Heart left ventricle (tissue), 13 donors: ENCODE data around the gene EVX1.

Source experiments
- POLR2A ChIP-seq, 2 donors: fragments of 450-650 bp; IDR thresholded peaks; one replicate each; pipeline ENCODE4 v1.6.1; 2017; ENCODE audit warnings: antibody characterized with exemption in 2 of 2, mild to moderate bottlenecking in 2 of 2, moderate library complexity in 2 of 2
- TF ChIP-seq, protein P1 (sequence below), 12 donors: fragments of 200-600 bp; sonication (generic) in 4 of 12; IDR thresholded peaks; one replicate each; pipeline versions ENCODE4 v1.5.0 to v1.8.0; 2018 to 2022; ENCODE audit warnings: antibody characterized with exemption in 12 of 12, mild to moderate bottlenecking in 5 of 12
- donor health status: ischemic (EF 13 %, LVEDD 7.1; RV severe dilation, severe dysfunction).
- donor health status: DM: no; HTN: yes; CAD: no.
- donor health status: DM: no; HTN: no; CAD: no.
- donor health status: ischemic (EF 25% LVEDD 6.9; RV normal size, moderate dysfunction).
- donor health status: ischemic (EF 25% LVEDD 5.7; RV mildly dilated, moderate dysfunction).
- donor health status: ischemic (EF 35%, LVEDD 5.7; RV mildly dilated, moderate dysfunction).
- donor health status: nonischemic (EF 11% LVEDD 7.7; RV severe dilation, severe dysfunction).
- donor health status: DM: yes; HTN: yes; CAD: no.
- donor health status: PGD.
- donor health status: ischemic (EF 29% LVEDD 5.4; RV normal size, mild dysfunction).
- donor health status: nonischemic (EF 23%, LVEDD 6.1; RV moderate dilation, normal function).

DNA sequence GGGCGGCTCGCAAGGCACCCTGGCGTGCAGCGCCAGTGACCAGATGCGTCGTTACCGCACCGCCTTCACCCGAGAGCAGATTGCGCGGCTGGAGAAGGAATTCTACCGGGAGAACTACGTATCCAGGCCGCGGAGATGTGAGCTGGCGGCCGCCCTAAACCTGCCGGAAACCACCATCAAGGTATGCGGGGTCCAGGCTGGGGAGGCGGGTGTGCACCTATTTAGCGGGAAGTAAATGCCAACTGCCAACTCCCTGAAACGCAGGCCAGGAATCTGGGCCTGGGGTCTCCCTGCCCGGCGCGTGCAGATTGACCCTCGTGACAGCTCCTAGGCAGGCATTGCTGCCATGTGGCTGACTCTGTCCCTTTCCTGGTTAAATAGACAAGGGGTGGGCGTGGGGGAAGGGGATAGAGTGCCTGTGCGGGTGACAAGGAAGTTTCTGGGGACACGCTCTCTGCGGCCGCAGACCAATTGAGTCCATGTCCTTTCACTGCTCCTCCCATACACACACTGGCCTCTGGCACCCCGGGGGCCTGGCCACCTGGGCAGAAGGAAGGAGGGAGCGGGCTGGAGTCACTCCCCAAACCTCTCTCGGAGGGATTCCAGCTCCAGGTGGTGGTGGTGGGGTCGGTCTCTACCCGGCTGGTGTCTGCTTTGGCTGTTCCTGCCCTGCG lies 2.7 kb downstream of the EVX1 start:
- no peak for TF ChIP-seq POLR2A (IDR thresholded peaks at IDR 0.05)
- TF ChIP-seq, protein P1, sequence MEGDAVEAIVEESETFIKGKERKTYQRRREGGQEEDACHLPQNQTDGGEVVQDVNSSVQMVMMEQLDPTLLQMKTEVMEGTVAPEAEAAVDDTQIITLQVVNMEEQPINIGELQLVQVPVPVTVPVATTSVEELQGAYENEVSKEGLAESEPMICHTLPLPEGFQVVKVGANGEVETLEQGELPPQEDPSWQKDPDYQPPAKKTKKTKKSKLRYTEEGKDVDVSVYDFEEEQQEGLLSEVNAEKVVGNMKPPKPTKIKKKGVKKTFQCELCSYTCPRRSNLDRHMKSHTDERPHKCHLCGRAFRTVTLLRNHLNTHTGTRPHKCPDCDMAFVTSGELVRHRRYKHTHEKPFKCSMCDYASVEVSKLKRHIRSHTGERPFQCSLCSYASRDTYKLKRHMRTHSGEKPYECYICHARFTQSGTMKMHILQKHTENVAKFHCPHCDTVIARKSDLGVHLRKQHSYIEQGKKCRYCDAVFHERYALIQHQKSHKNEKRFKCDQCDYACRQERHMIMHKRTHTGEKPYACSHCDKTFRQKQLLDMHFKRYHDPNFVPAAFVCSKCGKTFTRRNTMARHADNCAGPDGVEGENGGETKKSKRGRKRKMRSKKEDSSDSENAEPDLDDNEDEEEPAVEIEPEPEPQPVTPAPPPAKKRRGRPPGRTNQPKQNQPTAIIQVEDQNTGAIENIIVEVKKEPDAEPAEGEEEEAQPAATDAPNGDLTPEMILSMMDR (IDR thresholded peaks at IDR 0.05), result no peak
